Endothelial cell of umbilical vein (primary cell): ENCODE results near the gene AP4S1. TPM values are rescaled to one million over a fixed set of nuclear protein-coding genes. Genes with fewer than 3 reads are reported as not detected.

Experiments
- BruUV-seq: library from RNA; stranded (reverse); fragments of 400-500 nt; replicated peaks from 2 replicates; lab custom pipeline; 2021; lab: Mats Ljungman, UMichigan
- CTCF ChIA-PET: fragments of 300-600, 350-600 bp; sonication (Branson Sonifier 250); formaldehyde crosslinking; loops from one replicate; lab custom pipeline; 2021; ENCODE audit warnings: antibody characterized with exemption, inconsistent platforms; lab: Charles Lee
- POLR2A ChIA-PET: fragments of 300-600, 350-600 bp; sonication (Branson Sonifier 250); formaldehyde crosslinking; loops from one replicate; lab custom pipeline; 2021; ENCODE audit warnings: antibody characterized with exemption, inconsistent platforms; lab: Charles Lee
- DNase-seq: peaks from one replicate; pipeline ENCODE4 v3.0.0-alpha.2; 2011; ENCODE audit warnings: low read depth, low spot score
- FAIRE-seq: peaks from 2 replicates; lab custom pipeline; 2011; peaks lifted over from hg19 to GRCh38; lab: Jason Lieb, UNC
- H2AFZ ChIP-seq: 2 replicates; pipeline ENCODE4 v1.6.0; 2012; ENCODE audit warnings: low read depth, low read length, control low read depth, inconsistent platforms
- H3K27ac ChIP-seq: 2 replicates; pipeline ENCODE4 v1.5.1; 2011; ENCODE audit warnings: low read depth, mild to moderate bottlenecking, control low read depth, low read length, moderate library complexity; ENCODE audit not compliant: insufficient read depth
- H3K27me3 ChIP-seq, 2 experiments: 2 replicates each; pipeline versions ENCODE4 v1.6.0 to v1.6.1; 2011; ENCODE audit warnings: low read length in 2 of 2, mixed read lengths in 1 of 2; ENCODE audit not compliant: control insufficient read depth in 2 of 2, insufficient read depth in 2 of 2
- H3K36me3 ChIP-seq, 2 experiments: 2 replicates in 1 of 2; 3 replicates in 1 of 2; pipeline ENCODE4 v1.5.1; 2011; ENCODE audit warnings: low read length in 2 of 2, mild to moderate bottlenecking in 1 of 2, moderate library complexity in 1 of 2; ENCODE audit not compliant: control insufficient read depth in 2 of 2, insufficient read depth in 2 of 2; ENCODE audit errors: extremely low read depth in 1 of 2
- H3K4me1 ChIP-seq: 3 replicates; pipeline ENCODE4 v1.5.1; 2011; ENCODE audit warnings: mild to moderate bottlenecking, low read length; ENCODE audit not compliant: control insufficient read depth, insufficient read depth; ENCODE audit errors: extremely low read depth
- H3K4me2 ChIP-seq: 2 replicates; pipeline ENCODE4 v1.6.1; 2011; ENCODE audit warnings: low read length, control low read depth, mixed read lengths; ENCODE audit not compliant: insufficient read depth
- H3K4me3 ChIP-seq, 3 experiments: fragments of 200-600 bp in 1 of 3; sonication (generic), shearing (Covaris generic) in 1 of 3; replicated peaks in 1 of 3; 2 replicates each; pipeline ENCODE4 v1.5.1; 2011 to 2016; ENCODE audit warnings: control low read depth in 3 of 3, low read length in 3 of 3, mild to moderate bottlenecking in 2 of 3, inconsistent platforms in 1 of 3, low read depth in 1 of 3, moderate library complexity in 1 of 3; ENCODE audit not compliant: insufficient read depth in 1 of 3
- H3K79me2 ChIP-seq: 2 replicates; pipeline ENCODE4 v1.6.0; 2012; ENCODE audit warnings: low read length, inconsistent platforms; ENCODE audit not compliant: control insufficient read depth, insufficient read depth
- H3K9ac ChIP-seq: replicated peaks from 2 replicates; pipeline ENCODE3; 2011; ENCODE audit warnings: low read length, control low read depth; ENCODE audit not compliant: insufficient read depth; ENCODE audit errors: extremely low read depth
- H3K9me1 ChIP-seq: replicated peaks from 3 replicates; pipeline ENCODE4 v1.6.0; 2011; ENCODE audit warnings: mild to moderate bottlenecking, low read length; ENCODE audit not compliant: control insufficient read depth, insufficient read depth; ENCODE audit errors: extremely low read depth
- H3K9me3 ChIP-seq: replicated peaks from 2 replicates; pipeline ENCODE4 v1.5.1; 2012; ENCODE audit warnings: low read length, inconsistent platforms; ENCODE audit not compliant: control insufficient read depth, insufficient read depth
- H4K20me1 ChIP-seq: replicated peaks from 2 replicates; pipeline ENCODE3; 2011; ENCODE audit warnings: mild to moderate bottlenecking, low read length; ENCODE audit not compliant: control insufficient read depth, insufficient read depth; ENCODE audit errors: extremely low read depth
- CTCF ChIP-seq, 2 donors: IDR thresholded peaks; 1 replicate in 1 of 2; 2 replicates in 1 of 2; pipeline ENCODE4 v1.5.1; 2011; ENCODE audit warnings: low read length in 2 of 2, mild to moderate bottlenecking in 2 of 2, moderate library complexity in 2 of 2, control low read depth in 1 of 2, inconsistent platforms in 1 of 2, low read depth in 1 of 2; ENCODE audit not compliant: insufficient read depth in 1 of 2; ENCODE audit errors: extremely low read depth in 1 of 2
- FOS ChIP-seq: IDR thresholded peaks from 2 replicates; pipeline ENCODE4 v1.6.1; 2011; ENCODE audit warnings: mild to moderate bottlenecking, low read length, moderate library complexity, borderline replicate concordance; ENCODE audit not compliant: insufficient read depth
- GATA2 ChIP-seq: IDR thresholded peaks from 2 replicates; pipeline ENCODE4 v1.7.0; 2011; ENCODE audit warnings: low read depth, mild to moderate bottlenecking, moderate library complexity, mixed read lengths, low read length; ENCODE audit not compliant: insufficient read length, insufficient read depth
- JUN ChIP-seq: IDR thresholded peaks from 2 replicates; pipeline ENCODE4 v1.6.1; 2011; ENCODE audit warnings: borderline replicate concordance, low read depth; ENCODE audit not compliant: insufficient read length, insufficient read depth
- MAX ChIP-seq: IDR thresholded peaks from 2 replicates; pipeline ENCODE4 v1.6.1; 2011; ENCODE audit not compliant: insufficient read depth, insufficient read length
- MYC ChIP-seq: IDR thresholded peaks from one replicate; pipeline ENCODE4 v1.6.1; 2011; ENCODE audit warnings: mild to moderate bottlenecking, low read depth, low read length
- POLR2A ChIP-seq: IDR thresholded peaks from 2 replicates; pipeline ENCODE4 v1.6.1; 2012; ENCODE audit warnings: low read depth, mild to moderate bottlenecking, control low read depth, low read length
- POLR2AphosphoS5 ChIP-seq: IDR thresholded peaks from 2 replicates; pipeline ENCODE4 v1.6.1; 2012; ENCODE audit warnings: low read depth, mild to moderate bottlenecking, control low read depth, low read length, moderate library complexity; ENCODE audit not compliant: insufficient read depth
- dilution Hi-C: fragments of 300-500 bp; cut with MboI; formaldehyde crosslinking; loops from one replicate; pipeline ENCODE4 v1.15.0; 2019; ENCODE audit warnings: low sequenced_read_pairs; ENCODE audit not compliant: extremely low pct_ligation_motif_present
- intact Hi-C: fragments of 100-400 bp; cut with micrococcal nuclease; formaldehyde crosslinking; loops from one replicate; pipeline ENCODE4 v1.10.0; 2022
- polyA plus RNA-seq, 4 experiments: library from polyadenylated mRNA; depleted of rRNA in 3 of 4; stranded (reverse) in 3 of 4; unstranded in 1 of 4; fragments of >200 nt; gene quantifications; 2 replicates each; pipeline versions ENCODE4 v1.2.1 to v1.2.3, GENCODE V29; 2011 to 2012; ENCODE audit warnings: missing spikeins in 1 of 4
- total RNA-seq: library from RNA; stranded (reverse); gene quantifications from 2 replicates; pipeline ENCODE4 v1.2.3, GENCODE V29; 2021

The AP4S1 gene
- total and polyA plus RNA-seq, 2 donors (not counting 3 experiments of a cell fraction or from before 2014, with no cell fraction given): 2.8 to 7.2 TPM

GRCh38 chr14:31122098-31122611, 96.7 kb downstream of the AP4S1 start:
- no peaks in the 10 kb centered on the region for H3K4me1 ChIP-seq
- H3K79me2 ChIP-seq: peaks cover 3% of the 10 kb centered on the region
- dilution Hi-C loops: no loop called here
- no peaks in the 10 kb centered on the region for H3K9me3 ChIP-seq
- DNase-seq (no peak), FAIRE-seq (no peak)
- H2AFZ ChIP-seq: no peak overlapping the region
- no peak overlapping the region for H3K4me2 ChIP-seq
- H3K36me3 ChIP-seq: peaks cover 20 to 30% of the 10 kb centered on the region in 2 experiments
- H4K20me1 ChIP-seq: no peaks in the 10 kb centered on the region
- H3K27ac ChIP-seq: no peak overlapping the region
- TF ChIP-seq POLR2AphosphoS5 (no peak), MYC (no peak), FOS (no peak), CTCF (IDR thresholded peaks at IDR 0.05; ENCODE audit: extremely low read depth in 1 of 2, insufficient read depth in 1 of 2, low read depth in 1 of 2, low read length in 2 of 2) (no peak), MAX (no peak), GATA2 (no peak), POLR2A (no peak), JUN (no peak)
- POLR2A ChIA-PET: no interaction called here
- BruUV-seq: no TSS peak
- CTCF ChIA-PET: no interaction called here
- intact Hi-C loops: no loop called here
- H3K27me3 ChIP-seq: no peaks in the 10 kb centered on the region
- no peak overlapping the region for H3K4me3 ChIP-seq
- H3K9ac ChIP-seq: no peak overlapping the region
- H3K9me1 ChIP-seq: no peaks in the 10 kb centered on the region
